ENCODE measurements around the gene KIAA0825.

KIAA0825 gene, protein sequence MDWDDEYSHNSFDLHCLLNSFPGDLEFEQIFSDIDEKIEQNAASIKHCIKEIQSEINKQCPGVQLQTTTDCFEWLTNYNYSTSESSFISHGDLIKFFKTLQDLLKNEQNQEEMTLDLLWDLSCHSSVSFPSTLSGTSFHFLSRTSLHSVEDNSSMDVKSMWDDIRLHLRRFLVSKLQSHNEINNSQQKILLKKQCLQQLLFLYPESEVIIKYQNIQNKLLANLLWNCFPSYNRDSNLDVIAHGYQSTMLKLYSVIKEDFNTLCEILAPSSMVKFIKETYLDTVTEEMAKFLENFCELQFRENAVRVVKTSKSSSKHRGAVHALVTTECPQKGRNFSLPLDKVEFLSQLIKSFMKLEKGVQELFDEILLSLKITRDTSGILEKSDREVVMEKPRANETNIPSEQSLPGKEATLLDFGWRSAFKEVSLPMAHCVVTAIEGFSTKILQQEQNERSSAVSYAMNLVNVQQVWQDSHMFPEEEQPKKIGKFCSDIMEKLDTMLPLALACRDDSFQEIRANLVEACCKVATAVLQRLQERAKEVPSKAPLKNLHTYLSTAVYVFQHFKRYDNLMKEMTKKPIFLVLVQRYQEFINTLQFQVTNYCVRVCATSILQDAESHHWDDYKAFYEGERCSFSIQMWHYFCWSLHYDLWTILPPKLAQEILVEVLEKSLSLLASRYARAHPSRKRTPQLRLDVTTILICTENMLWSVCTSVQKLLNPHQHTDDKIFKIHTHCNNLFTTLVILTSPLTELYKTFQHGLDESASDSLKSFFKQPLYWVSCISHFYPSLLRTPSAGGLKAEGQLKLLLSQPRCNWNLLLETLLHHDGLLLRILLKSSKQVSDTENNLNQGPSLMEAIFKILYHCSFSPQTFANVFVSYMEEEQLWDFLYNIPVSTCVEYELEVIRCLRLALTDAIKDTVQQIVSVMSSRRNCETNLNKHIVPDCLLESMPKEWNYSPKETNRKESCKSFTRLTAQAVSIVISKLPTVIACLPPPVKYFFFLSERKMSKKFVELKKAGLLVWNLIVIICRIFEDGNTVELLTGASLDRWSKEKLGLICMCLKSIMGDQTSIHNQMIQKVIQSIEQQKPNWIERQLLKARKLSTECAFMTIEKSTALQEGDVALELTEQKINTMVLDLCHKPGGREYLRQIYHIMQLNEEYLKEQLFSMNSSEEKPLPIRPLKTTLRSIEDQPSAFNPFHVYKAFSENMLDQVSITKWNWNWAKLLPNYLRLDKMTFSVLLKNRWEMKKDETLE (N-terminal part only)

DNA sequence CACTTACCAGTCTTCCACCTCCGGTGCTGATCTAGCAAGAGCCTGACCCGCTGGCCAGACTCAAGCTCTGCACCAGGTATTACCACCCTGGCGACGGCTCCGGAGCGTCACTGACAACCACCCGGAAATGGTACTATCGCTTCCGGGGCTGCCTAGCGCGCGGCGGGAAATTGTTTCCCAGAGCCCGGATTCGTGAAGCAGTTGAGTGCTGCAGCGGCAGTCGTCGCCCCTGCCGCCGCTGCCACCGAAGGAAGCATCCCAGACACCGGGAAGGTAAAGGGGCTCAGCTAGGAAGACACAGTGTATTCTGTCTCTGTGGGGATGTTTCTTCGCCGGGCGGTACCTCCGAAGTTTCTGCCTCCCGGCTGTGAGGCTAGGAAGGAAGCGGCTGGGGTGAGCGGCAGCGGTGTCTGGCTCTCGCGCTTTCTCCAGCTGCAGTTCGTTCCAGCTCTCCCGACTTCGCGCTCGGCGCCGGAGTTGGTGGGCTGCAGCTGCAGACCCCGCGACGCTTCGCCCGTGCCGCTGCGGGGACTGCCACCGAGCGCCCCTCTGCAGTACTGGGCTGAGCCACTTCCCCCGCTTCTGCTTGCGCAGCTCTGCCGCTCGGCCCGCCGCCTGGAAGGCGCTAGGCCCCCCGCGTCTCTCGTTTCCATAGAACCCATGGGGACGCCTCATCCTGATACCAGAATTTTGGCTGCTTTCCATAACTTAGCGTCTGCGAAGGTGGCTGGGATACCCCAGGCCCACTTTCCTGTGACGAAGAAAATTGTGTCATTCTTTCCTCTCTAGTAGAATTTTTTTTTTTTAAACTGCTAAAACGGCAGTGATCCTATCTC is at the start of gene KIAA0825, which contains the start of gene SLF1:
Gene KIAA0825, minus strand, starts transcription at position 112 of the 836 bp plus-strand sequence. CDS start 81,478 bp downstream, outside the sequence.
Gene SLF1, plus strand, starts transcription at position 177 of the 836 bp plus-strand sequence. CDS start 10,142 bp downstream, outside the sequence.
- DNase-seq (ENCODE audit: low read depth in 2 of 2) = peak; percentile 60 to 67

DNA sequence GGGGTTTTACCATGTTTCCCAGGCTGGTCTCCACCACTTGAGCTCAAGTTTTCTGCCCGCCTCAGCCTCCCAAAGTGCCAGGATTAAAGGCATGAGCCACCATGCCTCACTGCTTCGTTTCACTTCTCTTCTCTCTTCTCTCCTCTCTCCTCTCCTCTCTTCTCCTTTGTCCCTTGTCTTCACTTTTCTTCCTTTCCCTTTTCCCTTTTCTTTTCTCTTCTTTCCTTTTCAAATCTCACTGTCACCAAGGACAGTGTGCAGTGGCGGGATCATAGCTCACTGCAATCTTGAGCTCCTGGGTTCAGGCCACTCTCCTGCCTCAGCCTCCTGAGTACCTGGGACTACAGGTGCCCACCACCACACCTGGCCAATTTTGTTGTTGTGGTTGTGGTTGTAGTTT is 49.5 kb upstream of the KIAA0825 start:
- DNase-seq (ENCODE audit: low read depth in 2 of 2) = no peak

DNA sequence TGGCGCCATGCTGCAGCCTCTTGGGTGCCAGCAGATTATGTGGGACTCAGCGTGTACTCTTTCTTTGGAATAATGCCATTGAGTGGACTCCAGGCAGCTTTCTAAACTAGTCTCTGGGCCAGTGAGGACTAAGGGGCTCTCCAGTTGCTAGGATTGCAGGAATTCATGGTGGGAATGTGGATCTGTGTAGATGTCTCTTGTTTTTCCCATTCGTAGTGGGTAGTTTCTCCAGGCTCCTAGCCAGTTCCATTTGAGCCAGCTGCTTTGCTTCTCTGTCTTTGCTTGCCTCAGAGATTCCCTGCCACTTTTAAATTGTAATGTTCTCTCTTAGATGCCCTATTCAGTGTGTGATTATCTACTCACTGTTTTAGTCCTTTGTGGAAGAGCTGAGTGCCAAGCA is 42.7 kb upstream of the KIAA0825 start:
- no peak for DNase-seq (ENCODE audit: low read depth in 2 of 2)

DNA sequence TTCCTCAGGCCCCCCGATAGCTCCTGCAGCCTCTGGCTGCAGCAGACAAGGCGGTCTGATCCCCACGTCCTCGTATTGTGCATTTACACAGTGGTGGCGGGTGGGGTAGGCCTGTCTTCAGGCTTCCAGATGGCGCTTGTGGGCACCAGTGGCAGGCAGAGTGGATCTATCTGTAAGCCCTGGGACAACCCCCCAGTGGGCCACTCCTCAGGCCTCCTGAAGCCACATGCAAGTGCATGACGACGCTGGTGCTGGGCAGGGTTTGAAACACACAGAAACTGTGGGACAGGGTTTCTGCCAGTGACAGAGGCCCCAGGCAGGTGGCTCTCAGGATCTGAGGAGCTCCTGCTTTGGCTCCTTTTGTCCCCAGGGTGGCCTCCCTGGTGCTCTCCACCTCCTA is 42.1 kb upstream of the KIAA0825 start:
- DNase-seq (ENCODE audit: low read depth in 2 of 2) = no peak

DNA sequence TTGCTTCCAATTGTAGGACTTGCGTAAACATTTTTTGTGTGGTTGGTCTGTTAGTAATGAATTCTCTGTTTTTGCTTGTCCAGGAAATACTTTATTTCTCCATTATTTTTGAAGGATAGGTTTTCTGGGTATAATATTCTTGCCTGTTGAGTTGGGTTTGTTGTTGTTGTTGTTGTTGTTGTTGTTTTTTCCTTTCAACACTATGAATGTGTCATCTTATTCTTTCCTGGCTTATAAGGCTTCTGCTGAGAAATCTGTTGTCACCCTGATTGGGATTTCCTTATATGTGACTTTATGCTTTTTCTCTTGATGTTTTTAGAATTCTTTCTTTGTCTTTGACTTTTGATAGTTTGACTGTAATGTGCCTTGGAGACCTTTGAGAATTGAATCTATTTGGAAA is 39.9 kb upstream of the KIAA0825 start:
- DNase-seq (ENCODE audit: low read depth in 2 of 2) = no peak

DNA sequence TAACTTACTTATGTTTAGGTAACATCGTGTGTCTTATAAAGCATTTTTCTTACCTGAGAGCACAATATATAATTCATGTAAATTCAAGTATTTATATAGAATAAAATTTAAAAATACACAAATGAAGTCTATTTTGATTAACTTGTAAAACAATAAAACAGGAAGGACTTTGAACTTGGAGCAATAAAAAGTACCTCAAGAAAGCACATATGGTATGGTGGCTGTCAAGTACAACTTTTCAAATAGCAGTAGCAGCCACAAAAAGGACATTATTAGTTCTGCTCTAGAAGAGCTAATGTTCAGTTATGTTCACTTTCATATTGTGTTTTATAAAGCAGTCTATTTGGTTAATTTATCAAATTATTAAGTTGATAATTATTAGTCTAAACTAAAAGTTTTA is 31.5 kb upstream of the KIAA0825 start:
- no peak for DNase-seq (ENCODE audit: low read depth in 2 of 2)

DNA sequence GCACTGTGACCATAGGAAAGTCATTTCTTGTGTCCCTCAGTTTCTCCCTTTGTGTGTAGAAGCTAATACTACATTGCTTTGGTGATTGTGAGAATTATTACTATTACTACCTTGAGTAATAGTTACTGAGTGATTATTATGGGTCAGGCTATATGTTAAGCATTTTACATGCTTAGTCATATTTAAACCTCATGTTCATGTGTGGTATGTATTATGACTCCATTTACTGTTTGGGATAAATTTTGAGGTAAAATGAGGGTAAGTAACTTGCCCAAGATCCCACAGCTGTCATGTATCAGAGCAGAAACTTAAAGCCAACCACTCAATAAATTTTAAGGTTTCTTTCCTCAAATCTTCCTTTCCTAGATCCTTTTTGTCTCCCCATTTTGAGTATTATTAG is 28.4 kb upstream of the KIAA0825 start:
- DNase-seq (ENCODE audit: low read depth in 2 of 2) = no peak

DNA sequence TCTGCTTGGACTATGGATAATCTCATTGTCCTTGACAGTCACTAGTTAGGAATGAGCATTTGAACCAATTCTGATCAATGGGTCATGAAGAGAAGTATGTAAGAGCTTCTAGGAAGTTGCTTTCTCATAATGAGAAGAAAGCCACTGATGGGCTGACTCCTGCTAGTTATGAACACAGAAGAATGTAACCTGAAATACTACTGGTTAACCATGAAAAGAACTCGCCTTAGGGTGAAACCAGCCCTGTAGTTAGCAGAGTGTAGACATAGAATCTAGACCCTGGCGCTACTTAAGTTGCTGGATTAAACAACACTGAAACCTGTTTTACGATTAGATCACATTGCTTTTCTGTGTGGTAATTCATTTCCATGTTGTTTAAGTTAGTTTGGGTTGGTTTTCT is 26.6 kb upstream of the KIAA0825 start:
- no peak for DNase-seq (ENCODE audit: low read depth in 2 of 2)

DNA sequence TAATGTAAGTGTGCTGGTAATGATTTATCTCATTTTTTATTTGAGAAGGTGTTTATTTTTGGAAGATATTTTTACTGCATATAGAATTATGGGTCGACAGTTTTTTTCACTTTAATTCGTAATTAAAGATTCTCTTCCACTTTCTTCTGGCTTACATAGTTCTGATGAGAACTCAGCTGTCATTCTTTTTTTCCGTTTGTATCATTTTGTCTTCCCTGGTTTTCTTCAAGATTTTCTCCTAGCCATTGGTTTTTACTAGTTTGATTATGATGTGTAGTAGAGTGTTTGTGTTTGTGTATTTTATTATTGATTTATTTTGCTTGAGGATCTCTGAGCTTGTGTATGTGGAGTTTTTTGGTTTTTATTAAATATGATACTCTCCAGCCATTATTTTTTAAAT is 21.8 kb upstream of the KIAA0825 start:
- no peak for DNase-seq (ENCODE audit: low read depth in 2 of 2)

DNA sequence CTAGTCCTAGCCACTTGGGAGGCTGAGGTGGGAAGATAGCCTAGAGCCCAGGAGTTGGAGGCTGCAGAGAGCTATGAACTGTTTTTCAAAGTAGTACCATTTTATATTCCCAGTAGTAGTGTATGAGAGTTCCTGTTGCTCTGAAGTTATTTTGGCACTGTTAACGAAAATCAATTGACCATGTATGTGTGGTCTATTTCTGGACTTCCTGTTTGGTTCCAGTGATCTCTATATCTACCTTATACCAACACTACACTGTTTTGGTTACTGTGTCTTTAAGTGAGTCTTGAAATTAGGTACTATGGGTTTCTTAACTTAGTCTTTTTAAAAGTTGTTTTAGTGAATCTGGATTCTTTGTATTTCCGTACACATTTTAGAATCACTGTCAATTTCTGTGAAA is 13.6 kb upstream of the KIAA0825 start:
- no peak for DNase-seq (ENCODE audit: low read depth in 2 of 2)

DNA sequence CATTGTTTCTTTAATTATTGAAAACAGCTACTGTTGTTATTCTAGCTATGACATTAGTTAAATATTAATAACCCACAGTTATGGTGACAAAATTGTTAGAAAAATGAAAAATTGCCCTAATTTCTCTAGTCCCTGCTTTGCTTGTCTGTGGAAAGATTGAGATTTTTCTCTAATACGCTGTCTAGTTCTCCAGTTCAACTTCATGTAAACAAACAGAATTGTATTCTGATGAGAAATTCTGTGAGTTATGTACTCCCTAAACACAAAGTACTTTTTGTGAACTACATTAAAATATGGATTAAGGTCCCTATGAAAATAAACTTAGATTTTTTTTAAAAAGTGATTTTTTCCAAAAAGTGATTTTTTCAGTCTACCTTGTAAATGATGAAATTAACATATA is 8.8 kb upstream of the KIAA0825 start:
- no peak for DNase-seq (ENCODE audit: low read depth in 2 of 2)

DNA sequence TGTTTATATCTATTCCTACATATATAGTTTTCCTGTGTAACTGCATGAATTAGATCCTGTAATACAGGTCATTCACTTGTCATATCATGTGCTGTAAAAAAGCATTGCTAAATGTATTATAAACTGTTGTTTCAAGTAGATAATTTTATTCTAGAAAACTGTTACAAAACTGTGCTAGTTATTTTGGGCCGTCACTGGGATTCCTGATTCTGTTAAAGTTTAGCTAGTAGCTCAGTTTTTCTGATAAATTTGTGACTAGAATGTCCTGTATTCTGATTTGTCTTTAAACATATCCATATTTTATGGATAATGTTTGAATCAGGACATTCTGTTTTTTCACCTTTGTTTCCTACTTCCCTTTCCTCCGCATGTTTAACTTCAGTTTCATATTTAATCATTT is 5.5 kb upstream of the KIAA0825 start:
- no peak for DNase-seq (ENCODE audit: low read depth in 2 of 2)

DNA sequence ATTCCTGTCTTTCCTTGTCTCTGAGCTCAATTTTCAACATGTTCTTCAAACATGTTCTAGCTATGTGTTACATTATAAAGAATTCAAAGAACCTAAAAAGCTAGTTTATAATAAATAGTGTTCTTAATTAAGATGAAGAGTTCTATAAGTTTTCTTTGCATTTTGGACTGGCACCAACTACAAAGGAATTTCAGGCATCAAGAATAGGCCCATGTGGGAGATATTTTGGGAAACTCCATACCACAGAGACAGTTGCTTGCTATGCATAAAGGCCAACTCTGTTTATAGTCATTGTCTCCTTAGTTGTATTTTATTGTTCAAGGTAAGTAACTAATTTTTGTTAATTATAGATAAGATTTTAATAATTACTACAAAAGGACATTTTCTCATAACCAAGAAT is 4.6 kb upstream of the KIAA0825 start:
- DNase-seq (ENCODE audit: low read depth in 2 of 2) = peak; percentile 31 to 35

DNA sequence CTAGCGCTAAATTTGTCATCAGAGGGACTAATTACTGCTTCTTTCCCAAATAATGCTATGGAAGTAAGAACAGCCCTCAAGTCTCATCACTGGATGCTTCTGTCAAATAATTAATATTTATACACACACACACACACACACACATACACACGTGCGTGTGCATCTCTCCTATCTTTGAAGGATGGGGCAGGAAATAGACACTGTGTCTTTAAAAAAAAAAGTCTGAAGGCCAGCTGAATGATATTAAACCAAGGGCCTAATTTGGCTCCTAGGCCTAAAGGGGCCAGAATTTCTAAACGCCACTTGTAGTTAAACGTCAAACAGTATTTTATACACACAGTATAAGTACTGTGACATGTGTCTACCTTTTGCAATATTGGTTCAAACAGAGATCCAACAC is 3.4 kb upstream of the KIAA0825 start:
- DNase-seq (ENCODE audit: low read depth in 2 of 2) = no peak

DNA sequence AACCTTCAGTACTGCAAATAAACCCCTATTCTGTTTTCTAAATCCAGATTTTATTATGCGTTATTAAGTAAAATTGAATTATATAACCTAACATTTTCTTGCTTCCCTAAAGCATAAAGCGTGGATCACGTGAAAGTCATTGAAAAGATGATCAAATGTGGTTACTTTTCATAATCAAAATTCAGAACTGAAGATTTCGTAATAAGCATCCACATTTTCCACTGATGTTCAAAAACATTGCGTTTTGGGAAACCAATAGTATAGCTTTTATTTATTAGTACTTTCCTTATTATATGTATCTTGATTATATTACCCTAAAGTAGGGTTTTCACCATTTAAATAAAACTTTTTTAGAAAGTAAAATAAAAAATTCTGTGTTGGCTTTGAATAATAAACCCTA is 1.9 kb upstream of the KIAA0825 start:
- no peak for DNase-seq (ENCODE audit: low read depth in 2 of 2)

DNA sequence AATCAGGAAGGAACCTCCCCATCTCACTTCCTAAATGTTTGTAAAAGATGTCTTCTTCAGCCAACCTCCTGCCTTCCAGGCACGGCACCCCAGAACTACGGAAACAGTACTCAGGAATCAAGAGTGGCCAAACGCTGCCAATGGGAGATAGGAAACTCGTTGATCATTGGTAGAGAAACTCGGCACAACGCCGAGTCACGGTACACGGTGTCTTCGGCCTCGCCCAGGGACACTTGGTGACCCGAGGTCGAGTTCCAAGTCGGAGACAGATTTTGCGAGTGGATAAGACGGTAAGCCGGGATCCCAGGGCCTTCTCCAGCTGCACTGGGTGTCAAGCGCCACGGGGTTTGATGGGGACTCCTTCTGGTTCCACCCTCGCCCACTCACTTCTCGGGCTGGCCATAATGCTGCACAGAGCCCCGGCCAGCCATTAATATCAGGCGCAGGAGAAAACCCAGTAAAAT is 343 bp downstream of the KIAA0825 start:
- DNase-seq (ENCODE audit: low read depth in 2 of 2) = peak; percentile 22 to 24

DNA sequence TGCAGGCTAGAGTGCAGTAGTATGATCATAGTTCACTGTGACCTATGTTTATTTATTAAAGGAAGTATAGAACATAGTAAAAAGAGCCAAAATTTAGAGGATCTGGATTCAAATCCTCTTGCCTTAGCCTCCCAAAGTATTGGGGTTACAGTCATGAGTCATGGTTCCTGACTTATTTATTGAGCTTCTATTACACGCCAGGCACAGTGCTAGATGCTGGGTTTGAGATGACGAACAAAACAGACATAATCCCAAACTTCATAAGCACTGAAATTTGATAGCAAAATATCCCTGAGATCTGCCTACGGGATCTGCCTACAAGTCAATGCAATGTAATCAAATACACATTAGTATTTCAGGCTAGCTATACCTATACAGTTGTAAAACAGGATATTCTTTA is 2.5 kb downstream of the KIAA0825 start:
- DNase-seq (ENCODE audit: low read depth in 2 of 2) = no peak

DNA sequence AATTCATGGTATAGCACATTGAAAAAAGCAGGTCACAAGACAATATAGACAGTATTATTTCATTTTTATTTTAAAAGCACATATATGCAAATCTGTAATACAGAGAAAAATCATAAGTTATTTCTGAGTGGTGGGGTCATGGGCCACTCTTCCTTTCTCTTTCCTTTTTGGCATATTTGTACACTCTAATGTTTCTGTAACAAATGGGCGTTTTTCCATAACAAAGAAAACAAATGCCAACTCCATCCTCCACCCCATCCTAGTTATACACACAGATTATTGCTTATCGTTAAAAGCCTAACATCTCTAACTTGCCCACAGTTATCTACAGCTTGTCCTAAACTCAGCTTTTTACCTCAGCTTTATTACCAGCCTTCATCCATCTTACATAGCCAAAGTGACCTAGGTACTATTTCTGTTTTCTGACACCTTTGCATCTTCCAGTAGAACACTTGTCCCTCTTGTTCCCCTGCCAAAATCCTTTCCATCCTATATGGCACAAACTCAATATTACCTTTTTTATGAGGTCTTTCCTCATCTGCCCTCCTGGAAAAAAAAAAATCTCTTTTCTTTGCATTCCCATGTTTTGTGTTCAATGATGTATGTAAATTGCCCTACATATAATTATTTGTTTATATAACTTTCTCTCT is 4.1 kb downstream of the KIAA0825 start:
- DNase-seq (ENCODE audit: low read depth in 2 of 2) = no peak

DNA sequence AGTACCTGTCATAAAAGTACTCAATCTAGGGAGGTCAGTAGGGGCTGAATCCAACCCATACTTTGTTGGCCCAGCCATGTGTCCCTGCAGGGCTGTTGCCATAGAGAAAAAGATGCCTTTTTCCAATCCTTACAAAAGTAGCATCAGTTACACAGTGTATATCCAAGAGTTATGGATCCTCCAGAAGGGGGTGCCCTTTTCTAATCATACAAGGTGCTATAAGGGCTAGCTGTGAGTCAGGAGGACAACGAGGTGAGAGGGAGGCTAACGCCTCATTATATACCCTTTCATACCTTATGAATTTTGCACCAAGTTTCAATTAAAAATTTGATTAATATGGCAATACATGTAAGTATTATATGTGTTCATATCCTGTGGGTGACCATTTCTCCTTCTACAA is 4.8 kb downstream of the KIAA0825 start:
- DNase-seq (ENCODE audit: low read depth in 2 of 2) = no peak

DNA sequence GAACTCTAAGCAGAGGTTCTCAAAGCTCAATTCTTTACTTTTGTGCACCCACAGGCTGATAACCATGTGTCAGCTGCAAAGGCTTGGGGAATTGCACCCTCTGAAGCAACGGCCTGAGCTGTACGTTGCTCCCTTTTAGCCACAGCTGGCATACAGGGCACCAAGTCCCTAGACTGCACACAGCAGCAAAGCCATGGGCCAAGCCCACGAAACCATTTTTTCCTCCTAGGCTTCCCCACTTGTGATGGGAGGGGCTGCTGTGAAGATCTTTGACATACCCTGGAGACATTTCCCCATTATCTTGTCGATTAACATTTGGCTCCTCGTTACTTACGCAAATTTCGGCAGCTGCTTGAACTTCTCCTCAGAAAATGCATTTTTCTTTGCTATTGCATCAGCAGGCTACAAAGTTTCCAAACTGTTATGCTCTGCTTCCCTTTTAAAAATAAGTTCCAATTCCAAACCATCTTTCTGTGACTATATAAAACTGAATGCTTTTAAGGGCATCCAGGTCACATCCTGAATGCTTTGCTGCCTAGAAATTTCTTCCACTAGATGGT is 23.0 kb downstream of the KIAA0825 start:
- no peak for DNase-seq (ENCODE audit: low read depth in 2 of 2)

Data from fibroblast of skin of left quadriceps (primary cell).